Upper lobe of left lung (tissue), 4 donors: ENCODE results near the gene CILP2.

Source experiments
- CTCF ChIP-seq, 6 experiments: fragments of 450-650 bp in 4 of 6; fragments of 200-600 bp in 2 of 6; sonication (generic) in 2 of 6; IDR thresholded peaks; one replicate each; pipeline ENCODE4 v1.5.1; 2016 to 2019; ENCODE audit warnings: antibody characterized with exemption in 6 of 6
- POLR2A ChIP-seq, 4 donors: fragments of 450-650 bp; IDR thresholded peaks; one replicate each; pipeline ENCODE4 v1.5.1; 2016 to 2017; ENCODE audit warnings: antibody characterized with exemption in 4 of 4, mild to moderate bottlenecking in 2 of 4

- TF ChIP-seq CTCF (IDR thresholded peaks at IDR 0.05) (no peak), POLR2A (IDR thresholded peaks at IDR 0.05) (no peak)
Observed at GRCh38 chr19:19513682-19514081, 24.4 kb upstream of the CILP2 start.
